Lower leg skin (tissue), 3 donors: ENCODE measurements around the gene SYNE2.
"Not testable (repeated sequence)": the region's sequence is repeated elsewhere in the genome, so short reads cannot be mapped to it uniquely, and the experiment has no call there.

Experiments used
- CTCF ChIP-seq, 3 donors: fragments of 450-650 bp; IDR thresholded peaks; one replicate each; pipeline ENCODE4 v1.5.1; 2016; ENCODE audit warnings: antibody characterized with exemption in 3 of 3, mild to moderate bottlenecking in 3 of 3, moderate library complexity in 2 of 3
- POLR2A ChIP-seq, 2 donors: fragments of 450-650 bp; IDR thresholded peaks; one replicate each; pipeline ENCODE4 v1.6.1; 2016 to 2017; ENCODE audit warnings: antibody characterized with exemption in 2 of 2, mild to moderate bottlenecking in 1 of 2, moderate library complexity in 1 of 2

- not testable (repeated sequence) for TF ChIP-seq CTCF, POLR2A (IDR thresholded peaks at IDR 0.05)
Measured at GRCh38 chr14:63864775-63865174, 12.0 kb downstream of the SYNE2 start.
